Amygdala (tissue), 56 donors: Measurements from ENCODE around the gene NODAL.

Source experiments
- DNase-seq, 56 donors: peaks; one replicate each; lab custom pipeline; 2025; lab: John Stamatoyannopoulos, UW

The NODAL gene

DNA sequence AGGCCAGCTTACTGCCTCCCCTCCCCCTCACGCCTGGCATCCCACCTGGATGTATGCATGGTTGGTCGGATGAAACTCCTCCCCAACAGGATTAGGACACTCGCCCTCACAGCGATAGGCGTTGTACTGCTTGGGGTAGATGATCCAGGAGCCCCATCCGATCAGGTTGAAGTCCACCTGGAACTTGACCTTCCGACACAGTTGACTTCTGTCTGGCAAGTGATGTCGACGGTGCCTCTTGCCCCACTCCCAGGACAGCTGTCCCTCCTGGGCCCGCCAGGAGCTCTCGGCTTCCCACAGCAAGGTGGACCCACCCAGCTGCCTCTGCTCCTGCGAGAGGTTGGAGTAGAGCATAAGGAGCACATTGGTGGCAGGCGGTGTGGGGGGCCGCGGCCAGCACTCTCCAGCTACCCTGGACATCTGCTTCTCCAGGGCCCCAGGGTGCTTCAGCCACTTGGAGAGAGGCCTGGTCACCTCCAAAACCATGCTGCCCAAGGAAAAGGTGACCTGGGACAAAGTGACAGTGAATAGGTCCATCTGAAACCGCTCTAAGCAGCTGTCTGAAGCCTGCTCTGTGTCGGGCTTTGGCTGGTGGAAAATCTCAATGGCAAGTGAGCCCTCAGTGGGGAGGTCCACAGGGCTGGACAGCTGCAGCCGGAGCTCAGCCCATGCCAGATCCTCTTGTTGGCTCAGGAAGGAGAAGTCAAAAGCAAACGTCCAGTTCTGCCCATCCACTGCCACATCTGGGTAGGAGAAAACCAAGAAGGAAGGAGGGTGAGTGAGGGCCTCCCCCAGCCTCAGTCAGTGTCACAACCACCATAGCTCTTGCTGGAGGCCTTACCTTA, 6.0 kb downstream of the NODAL start:
- no peak for DNase-seq

DNA sequence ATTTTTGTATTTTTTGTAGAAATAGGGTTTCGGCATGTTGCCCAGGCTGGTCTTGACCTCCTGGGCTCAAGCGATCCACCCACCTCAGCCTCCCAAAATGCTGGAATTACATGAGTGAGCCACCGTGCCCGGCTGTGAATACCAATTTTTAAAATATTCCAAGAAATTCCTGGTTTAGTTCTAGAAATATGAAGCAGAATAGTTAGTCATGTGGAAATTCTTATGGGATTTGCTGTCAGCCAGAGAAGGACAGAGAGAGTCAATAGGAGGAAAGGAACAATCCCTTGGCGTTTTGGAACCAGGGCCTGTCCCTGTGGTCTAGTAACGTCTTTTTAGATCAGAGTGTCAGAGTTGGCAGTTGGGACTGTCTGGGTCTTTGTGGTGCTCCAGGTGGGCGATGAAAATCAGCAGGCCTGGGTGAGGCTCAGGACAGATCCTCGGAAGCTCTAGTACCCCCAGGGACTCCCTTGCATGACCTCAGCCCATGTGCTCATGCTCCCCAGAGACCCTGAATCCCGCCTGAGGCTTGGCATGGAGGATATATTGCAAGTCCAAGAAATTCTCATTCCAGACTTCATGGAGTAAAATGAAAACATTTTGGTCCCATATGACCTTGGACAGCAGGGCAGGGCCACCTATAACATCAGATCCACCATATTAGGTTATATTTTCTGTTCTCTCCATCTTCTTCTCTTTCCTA, 7.8 kb downstream of the NODAL start:
- DNase-seq: no peak

DNA sequence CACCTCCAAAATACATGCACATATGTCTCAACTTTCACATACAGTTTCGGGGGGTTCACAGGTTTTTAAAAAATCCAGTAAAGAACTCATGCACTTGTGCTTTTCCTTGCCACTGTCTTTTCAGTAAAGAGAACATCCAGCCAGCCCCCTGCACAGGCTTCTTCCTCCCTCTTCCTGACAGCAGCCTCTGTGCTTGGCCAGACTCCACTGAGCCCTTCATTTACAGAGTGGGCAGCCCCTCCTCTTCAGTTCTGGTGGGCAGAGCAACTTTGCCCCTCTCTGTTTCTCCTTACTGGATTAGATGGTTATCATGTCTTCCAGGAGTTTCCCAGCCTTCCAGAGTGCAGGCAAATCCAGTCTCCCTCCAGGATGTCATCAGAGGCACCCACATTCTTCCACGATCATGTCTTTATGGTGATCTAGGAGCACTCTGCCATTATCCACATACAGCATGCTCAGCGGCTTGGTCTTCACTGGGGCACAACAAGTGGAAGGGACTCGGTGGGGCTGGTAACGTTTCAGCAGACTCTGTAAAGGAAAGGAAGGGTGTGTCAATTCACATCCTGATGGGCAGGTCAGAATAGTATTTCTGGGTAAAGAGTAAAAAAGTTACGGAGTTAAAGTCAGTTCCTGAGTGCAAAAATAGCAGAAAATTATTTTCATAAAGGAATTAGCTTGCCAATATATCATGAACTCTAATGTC, 8.8 kb downstream of the NODAL start:
- DNase-seq: no peak

DNA sequence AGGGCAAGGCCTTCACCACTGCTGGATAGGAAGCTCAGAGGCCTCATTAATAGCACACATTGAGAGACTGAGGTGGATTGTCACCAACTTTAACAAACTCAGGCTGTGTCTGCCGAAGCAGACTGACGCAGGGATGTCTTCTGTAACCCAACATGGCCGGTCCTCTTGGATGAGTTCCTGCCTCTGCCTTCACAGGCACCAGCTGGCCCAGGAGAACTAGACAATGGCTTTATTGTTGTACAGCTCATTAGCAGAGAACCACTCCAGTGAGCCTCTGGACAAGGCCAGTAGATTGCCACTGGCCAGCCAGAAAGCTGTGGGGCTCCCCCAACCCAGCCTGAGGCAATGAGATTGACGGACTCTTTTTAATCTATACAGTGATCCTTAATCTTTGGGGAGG, 9.4 kb downstream of the NODAL start:
- peak in 53 of 56 donors; percentile 10 to 92 (median 62) for DNase-seq

DNA sequence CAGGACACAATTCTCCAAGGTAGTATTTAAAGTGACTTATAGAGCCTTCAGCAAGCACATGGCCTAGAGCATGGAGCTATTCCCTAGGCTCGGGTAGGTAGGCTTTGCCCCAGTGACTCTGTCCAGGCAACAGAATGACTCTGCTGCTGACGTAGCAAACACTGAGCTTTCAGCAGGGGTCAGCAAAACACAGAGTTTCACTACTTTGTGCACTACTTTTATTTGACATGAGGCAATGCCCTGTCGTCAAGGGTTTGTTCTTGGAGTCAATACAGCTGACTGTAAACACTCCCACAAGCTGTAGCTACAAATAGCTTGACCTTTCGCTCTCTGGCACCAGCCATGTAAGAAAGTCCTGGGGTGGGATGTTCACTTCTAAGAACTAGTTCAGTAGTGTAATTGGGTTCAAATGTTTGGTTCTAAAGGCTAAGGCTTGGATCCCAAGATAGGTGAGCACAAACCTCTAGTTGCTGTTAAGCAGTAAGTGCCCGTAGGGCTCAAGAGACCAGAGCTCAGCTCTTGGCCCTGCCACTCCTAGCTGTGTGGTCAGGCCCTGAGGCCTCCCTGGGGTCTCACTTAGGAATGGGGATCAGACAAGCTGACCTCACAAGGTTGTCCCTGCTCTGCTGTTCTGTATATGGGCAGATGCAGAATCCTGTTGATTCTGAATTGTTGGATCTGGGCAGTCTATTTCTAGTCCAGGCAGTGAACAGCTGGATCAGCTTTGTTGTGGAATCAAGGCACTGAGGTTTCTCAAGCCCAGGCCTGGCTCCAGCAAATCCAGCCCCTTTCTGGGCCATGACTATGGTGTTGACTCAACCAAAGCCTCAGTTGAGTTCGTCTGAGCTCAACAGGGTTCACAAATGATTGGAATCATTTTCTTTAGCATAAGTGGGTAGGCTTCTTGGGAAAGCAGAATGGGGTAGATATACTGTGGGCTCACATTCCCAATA, 10.7 kb downstream of the NODAL start:
- DNase-seq: peak in 15 of 56 donors; percentile 1 to 47 (median 20)

DNA sequence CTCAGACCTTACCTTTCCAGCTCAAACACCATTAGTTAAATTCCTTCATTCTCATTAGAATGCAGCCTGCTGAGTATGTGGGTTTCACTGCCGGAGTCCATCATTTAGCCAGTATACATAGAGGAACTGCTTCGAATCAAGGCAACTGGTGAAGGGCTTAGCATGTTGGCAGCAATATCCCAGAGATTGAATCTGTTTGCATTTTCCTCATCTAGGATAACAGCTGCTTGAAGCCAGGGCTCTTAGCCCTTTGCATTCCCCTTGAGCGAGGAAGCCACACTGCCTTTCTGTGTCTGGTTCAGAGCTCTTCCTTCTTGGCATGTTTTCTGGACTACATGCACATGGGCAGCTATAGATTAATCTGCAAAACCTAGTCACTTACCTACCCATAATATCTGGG, 14.7 kb downstream of the NODAL start:
- no peak for DNase-seq

DNA sequence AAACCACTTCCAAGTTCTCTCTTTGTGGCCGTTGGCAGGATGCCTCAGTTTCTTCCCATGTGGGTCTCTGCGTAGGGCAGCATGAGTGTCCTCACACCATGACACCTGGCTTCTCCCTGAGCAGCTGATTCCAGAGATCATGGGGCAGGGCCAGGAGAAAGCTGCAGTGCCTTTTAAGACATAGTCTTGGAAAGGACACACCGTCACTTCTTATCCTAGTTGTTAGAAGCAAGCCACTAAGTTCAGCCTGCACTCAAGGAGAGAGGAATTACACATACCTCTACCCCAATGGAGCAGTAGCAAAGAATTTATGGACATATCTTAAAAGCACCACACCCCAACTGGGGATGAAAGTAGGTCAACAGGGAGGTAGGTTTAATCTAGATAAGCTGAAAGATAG, 16.4 kb downstream of the NODAL start:
- DNase-seq: no peak

DNA sequence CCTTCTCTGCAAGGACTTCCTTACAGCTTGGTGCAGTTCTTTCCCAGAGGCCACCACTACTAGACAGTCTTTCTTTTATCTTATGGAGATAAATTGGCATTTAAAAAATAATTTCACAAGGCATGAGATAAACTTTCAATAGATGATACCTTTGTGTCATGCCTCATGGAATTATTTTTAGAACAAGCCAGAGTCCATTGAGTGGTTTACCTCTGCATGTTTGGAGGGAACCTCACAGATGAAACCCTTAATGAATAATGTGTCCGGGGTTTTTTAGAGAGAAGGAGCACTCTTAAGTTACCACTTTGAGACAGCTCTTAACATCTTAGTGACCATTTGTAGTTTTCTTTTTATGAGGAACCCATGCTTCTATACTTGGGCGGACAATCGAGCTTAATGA, 17.2 kb downstream of the NODAL start:
- DNase-seq: no peak

DNA sequence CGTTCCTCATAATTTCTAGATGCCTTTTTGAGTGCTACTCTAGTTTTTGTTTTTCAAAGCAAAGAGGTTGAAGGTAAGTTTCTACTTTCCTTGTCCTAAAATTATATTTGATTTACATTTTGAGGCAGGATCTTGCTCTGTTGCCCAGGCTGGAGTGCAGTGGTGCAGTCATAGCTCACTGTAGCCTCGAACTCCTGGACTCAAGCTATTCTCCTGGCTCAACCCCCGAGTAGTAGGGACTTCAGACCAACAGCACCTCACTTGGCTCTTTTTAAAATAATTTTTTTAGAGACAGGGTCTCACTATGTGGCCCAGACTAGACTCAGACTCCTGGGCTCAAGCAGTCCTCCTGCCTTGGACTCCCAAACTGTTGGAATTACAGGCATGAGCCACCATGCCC, 22.8 kb downstream of the NODAL start:
- DNase-seq: no peak

DNA sequence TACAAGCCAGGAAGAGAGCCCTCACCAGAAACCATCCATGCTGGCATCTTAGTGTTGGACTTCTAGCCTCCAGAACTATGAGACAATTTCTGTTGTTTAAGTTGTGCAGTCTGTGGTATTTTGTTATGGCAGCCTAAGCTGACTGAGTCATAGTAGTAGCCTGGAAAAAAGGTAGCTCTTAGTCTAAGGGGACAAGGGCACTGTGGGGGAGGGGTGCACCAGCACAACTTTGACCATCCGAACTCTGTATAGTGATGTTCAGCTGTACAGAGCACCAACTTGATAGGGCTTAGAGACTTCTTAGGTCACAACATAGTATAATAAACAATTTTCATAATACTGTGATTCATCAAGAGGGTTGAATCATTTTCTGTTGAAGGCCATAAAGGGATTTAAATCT, 23.3 kb downstream of the NODAL start:
- DNase-seq: no peak

DNA sequence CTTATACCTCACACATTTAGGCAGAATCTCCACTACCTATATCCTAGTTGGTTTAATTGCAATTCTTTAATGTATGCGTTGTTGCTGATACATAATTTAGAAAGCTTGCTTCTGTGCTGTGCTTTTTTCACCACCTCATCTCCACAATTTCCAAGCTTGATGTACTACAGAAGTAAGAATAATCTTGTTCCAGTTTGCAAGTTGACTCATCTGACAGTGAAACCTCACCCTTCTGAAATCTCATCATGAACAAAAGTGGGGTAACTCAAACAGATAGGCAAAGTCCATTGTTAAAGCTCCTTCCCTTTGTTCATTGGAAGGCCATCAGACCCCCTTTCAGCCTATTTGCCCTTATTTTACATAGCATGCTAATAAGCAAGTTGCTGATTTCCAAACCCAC, 23.9 kb downstream of the NODAL start:
- DNase-seq: no peak

DNA sequence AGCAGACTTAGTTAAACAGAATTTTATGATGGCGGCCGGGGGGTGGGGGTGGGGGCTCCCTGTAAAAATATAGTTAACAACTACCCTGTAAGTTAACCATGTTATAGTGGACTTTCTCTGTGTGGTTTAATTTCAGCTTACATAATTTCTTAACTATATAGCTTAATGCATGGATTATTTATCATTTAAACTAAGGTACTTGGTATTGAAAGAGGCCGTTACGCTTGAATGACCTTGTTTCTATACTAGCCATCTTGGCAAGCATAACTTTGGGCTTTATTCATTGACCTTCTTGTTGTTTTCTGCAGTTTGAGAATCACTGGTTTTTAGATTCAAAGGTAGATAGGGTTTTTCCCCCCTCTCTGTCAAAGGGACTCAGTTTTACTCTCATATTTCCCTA, 29.1 kb downstream of the NODAL start:
- DNase-seq: no peak

DNA sequence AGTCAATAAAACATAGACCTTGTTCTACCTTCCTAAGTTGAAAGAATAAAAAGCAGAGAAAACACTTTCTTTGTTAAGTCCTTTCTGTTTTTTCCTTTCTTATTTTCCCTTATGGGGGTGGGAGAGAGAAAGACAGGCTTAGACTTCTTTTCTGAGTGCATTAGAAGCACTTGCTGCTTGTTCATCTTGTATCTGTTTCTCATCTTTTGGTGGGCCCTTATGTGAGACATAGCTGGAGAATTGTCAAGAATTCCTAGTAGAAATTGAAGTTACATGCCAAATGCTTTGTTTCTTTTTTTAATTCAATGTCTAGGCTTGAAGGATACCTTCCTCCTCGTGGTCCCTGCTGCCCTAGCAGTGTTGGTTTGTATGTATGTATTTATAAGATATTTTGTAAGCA, 30.9 kb downstream of the NODAL start:
- no peak for DNase-seq

DNA sequence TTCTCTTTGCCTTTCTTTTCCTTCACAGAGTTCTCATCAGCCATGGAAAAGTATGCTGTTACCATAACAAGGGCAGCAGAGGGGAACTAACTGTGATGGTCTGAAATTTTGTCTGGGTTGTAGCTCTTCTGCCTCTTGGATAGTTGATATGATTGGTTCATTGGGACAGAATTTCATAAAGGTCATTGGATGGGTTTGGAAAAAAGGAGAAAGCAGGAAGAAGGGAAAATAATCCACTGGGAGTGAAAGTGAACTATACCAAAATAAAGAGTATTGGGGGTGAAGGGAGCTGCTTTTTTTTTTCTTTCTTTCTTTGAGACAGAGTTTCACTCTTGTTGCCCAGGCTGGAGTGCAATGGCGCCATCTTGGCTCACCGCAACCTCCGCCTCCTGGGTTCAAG, 31.7 kb downstream of the NODAL start:
- no peak for DNase-seq

DNA sequence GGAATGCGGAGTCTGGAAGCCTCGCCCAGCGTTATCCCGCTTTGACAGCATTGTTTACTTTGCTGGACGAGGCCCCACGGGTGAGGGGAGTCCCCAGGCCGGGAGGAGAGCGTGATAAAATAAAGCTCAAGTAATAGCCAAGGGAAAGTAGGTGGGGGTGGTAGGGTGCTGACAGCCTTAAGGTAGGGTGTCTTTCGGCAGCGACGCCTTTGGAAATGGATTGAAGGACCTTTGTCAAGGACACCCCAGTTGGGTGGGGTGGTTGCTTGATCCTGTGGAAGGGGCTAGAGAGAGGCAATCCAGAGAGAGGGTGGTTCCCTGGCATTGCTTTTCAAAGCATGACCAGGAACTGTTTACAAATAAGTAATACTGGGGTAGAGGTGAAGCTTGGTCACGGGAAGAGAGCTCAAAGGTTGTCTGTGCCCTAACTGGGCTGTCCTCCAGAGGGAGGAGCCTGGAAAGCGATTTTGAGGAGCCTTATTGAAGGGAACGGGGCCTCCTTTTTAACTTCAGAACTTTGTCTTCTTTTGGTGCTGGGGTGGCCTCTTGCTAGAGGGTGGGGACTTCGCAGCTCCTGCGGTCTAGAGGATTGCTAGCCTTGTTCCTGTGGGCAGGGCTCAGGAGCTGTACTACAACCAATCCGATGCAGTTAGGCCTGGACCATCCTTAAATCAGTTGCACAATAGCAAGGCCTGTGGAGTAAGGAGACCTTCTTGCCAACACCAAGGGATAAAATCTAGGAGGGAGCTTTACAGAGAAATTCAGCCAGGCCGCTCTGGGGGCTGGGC, 36.2 kb downstream of the NODAL start:
- peak in 45 of 56 donors; percentile 7 to 77 (median 38) for DNase-seq

DNA sequence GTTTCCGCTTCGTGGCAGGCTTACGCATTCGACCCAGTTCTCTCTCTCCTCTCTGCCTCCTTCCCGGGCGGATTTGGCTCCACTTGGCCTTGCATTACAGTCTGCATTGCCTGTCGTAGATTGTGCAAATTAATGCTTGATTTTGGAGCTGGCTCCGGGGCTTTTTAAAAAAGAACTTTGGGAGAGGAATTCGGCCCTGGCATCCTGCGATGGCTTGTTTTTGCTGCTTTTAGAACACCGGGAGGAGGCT, 36.8 kb downstream of the NODAL start:
- peak in 18 of 56 donors; percentile 6 to 55 (median 26) for DNase-seq

DNA sequence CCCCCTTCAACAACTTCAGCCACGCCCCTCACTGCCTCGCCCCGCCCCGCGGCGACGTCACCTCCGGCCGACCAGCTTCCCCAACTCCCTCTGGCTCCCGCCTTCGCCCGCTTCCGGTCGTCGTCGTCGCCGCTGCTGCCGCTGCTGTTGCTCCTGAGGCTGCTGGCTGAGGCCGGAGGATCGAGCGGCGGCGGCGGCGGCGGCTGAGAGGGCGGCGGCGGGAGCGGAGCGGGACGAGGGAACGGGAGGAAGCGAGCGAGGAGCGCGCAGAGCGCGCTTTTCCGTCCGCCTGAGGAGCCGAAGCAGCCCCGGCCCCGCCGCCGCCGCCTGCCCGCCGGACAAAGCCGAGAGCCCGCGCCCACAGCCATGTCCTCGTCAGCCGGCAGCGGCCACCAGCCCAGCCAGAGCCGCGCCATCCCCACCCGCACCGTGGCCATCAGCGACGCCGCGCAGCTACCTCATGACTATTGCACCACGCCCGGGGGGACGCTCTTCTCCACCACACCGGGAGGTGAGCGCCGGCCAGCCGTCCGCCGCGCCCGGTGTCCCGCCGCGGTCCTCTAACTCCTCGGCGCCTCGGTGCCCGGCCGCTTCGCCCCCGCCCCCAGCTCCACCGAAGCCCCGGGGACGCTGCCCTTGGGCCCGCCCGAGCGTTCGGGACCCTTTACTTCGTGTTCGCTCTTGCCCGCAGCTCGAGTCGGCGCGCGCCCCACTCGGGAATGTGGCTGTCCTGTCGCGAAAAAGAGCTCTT, 37.3 kb downstream of the NODAL start, which contains the start of gene EIF4EBP2:
EIF4EBP2 (plus strand) TSS at position 110 of the 751 bp plus-strand sequence; CDS start at position 367, 257 bp downstream.
- DNase-seq: peak; percentile 80 to 99 (median 96)

DNA sequence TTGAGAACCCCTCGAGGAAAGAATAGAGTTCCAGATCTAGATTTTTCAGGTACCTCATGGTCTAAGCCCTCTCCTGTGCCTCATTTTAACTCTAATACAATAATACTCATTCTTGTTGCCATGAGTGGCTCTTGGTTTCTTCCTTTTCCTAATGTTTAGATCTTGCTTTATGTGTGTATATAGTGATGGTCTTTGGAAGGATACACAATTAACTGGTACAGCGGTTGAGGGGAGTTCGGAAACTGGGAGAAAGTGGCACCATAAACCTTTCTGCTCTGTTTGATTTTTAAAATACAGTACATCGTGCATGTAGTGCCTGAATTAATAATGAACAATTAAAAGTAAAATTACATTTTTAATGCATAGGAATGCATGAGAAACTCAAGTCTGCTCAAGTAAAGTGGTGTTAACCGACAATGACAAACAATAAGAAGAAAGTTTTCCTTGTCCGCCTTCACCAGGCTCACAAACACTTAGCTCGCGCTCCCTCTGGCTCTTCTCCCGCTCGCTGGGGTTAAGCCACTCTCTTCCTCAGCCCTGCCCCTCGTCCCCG, 37.9 kb downstream of the NODAL start:
- no peak for DNase-seq

DNA sequence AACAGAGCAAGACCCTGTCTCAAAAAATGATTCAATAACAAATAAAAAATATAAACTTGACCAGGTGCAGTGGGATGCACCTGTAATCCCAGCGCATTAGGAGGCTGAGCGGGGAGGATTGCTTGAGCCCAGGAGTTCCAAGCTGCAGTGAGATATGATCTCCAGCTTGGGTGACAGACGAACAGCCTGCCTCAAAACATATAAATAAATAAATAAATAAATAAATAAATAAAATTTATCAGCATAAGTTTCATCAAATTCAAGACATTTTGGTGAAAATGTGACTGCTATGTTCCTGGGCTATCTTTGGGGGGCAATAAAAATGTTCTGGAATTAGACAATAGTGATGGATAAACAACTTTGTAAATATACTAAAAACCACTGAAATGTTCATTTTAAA, 42.3 kb downstream of the NODAL start:
- DNase-seq: no peak
